Neural cell (in vitro differentiated cells): Measurements from ENCODE around the gene EPB41L2. TPM values are rescaled to one million over a fixed set of nuclear protein-coding genes. Genes with fewer than 3 reads are reported as not detected.

Source experiments
- H2AFZ ChIP-seq: fragments of 200-600, 300-800 bp; sonication (generic), shearing (Covaris generic); 2 replicates; pipeline ENCODE4 v1.6.0; 2014; ENCODE audit warnings: low read depth, mild to moderate bottlenecking, antibody characterized with exemption, low read length, moderate library complexity
- H3F3A ChIP-seq: fragments of 200-600 bp; shearing (Covaris generic); 2 replicates; pipeline ENCODE4 v1.6.1; 2016; ENCODE audit warnings: mild to moderate bottlenecking, moderate library complexity, mixed read lengths, antibody characterized with exemption, low read length; ENCODE audit not compliant: insufficient read depth, poor library complexity, severe bottlenecking
- H3K27ac ChIP-seq: fragments of 200-600, 300-800 bp; sonication (generic), shearing (Covaris generic); 2 replicates; pipeline ENCODE4 v1.5.1; 2014; ENCODE audit warnings: mild to moderate bottlenecking, low read length, moderate library complexity
- H3K27me3 ChIP-seq: fragments of 300-800, 200-600 bp; sonication (generic), shearing (Covaris generic); 2 replicates; pipeline ENCODE4 v1.6.0; 2014; ENCODE audit warnings: mild to moderate bottlenecking, low read depth, low read length, moderate library complexity; ENCODE audit not compliant: insufficient read depth
- H3K36me3 ChIP-seq: fragments of 300-800, 200-600 bp; sonication (generic), shearing (Covaris generic); 2 replicates; pipeline ENCODE4 v1.5.1; 2014; ENCODE audit warnings: mild to moderate bottlenecking, antibody characterized with exemption, low read length, moderate library complexity; ENCODE audit not compliant: insufficient read depth
- H3K4me2 ChIP-seq: fragments of 300-800, 200-600 bp; sonication (generic), shearing (Covaris generic); 2 replicates; pipeline ENCODE4 v1.6.0; 2014; ENCODE audit warnings: mild to moderate bottlenecking, low read length
- H3K4me3 ChIP-seq: fragments of 300-800, 200-600 bp; sonication (generic), shearing (Covaris generic); 2 replicates; pipeline ENCODE4 v1.5.1; 2014; ENCODE audit warnings: mild to moderate bottlenecking, low read length, moderate library complexity
- H3K79me2 ChIP-seq: fragments of 200-600 bp; shearing (Covaris generic); replicated peaks from 2 replicates; pipeline ENCODE4 v1.6.0; 2014; ENCODE audit warnings: mild to moderate bottlenecking, low read length, moderate library complexity; ENCODE audit not compliant: insufficient read depth
- H3K9ac ChIP-seq: fragments of 300-800, 200-600 bp; sonication (generic), shearing (Covaris generic); 2 replicates; pipeline ENCODE4 v1.6.1; 2016; ENCODE audit warnings: mild to moderate bottlenecking, low read length, mixed read lengths
- H3K9me2 ChIP-seq: fragments of 200-600 bp; shearing (Covaris generic); 2 replicates; pipeline ENCODE4 v1.6.1; 2016; ENCODE audit warnings: mild to moderate bottlenecking, low read length, mixed read lengths; ENCODE audit not compliant: insufficient read depth
- H3K9me3 ChIP-seq: fragments of 200-600, 300-800 bp; sonication (generic), shearing (Covaris generic); 2 replicates; pipeline ENCODE4 v1.6.1; 2016; ENCODE audit warnings: mild to moderate bottlenecking, mixed run types, low read length, moderate library complexity, mixed read lengths
- H4K20me1 ChIP-seq: fragments of 200-600 bp; shearing (Covaris generic); 2 replicates; pipeline ENCODE4 v1.6.1; 2016; ENCODE audit warnings: mild to moderate bottlenecking, mixed run types; ENCODE audit not compliant: insufficient read depth
- EP300 ChIP-seq: fragments of 450-650 bp; conservative IDR thresholded peaks from 2 replicates; pipeline ENCODE4 v1.6.1; 2014; ENCODE audit warnings: antibody characterized with exemption, mild to moderate bottlenecking, moderate library complexity; ENCODE audit not compliant: poor library complexity, severe bottlenecking
- EZH2 ChIP-seq: fragments of 200-600, 300-800 bp; shearing (Covaris generic), sonication (generic); IDR thresholded peaks from 2 replicates; pipeline ENCODE4 v1.6.1; 2014; ENCODE audit warnings: antibody characterized with exemption, low read length, borderline replicate concordance, mild to moderate bottlenecking; ENCODE audit not compliant: insufficient read depth, poor library complexity, severe bottlenecking
- MXI1 ChIP-seq: fragments of 450-650 bp; conservative IDR thresholded peaks from 2 replicates; pipeline ENCODE4 v1.6.1; 2014; ENCODE audit warnings: antibody characterized with exemption, mild to moderate bottlenecking; ENCODE audit not compliant: poor library complexity, severe bottlenecking
- POLR2AphosphoS5 ChIP-seq: IDR thresholded peaks from 2 replicates; pipeline ENCODE4 v1.6.1; 2012
- RAD21 ChIP-seq: fragments of 450-650 bp; conservative IDR thresholded peaks from 2 replicates; pipeline ENCODE4 v1.6.1; 2014; ENCODE audit warnings: antibody characterized with exemption, mild to moderate bottlenecking, moderate library complexity
- SMC3 ChIP-seq: fragments of 450-650 bp; conservative IDR thresholded peaks from 2 replicates; pipeline ENCODE4 v1.6.1; 2014; ENCODE audit warnings: antibody characterized with exemption, mild to moderate bottlenecking, moderate library complexity; ENCODE audit not compliant: poor library complexity
- TAF1 ChIP-seq: IDR thresholded peaks from 2 replicates; pipeline ENCODE4 v1.6.1; 2012; ENCODE audit warnings: low read depth
- polyA minus RNA-seq: library from RNA; depleted of rRNA, polyadenylated mRNA; stranded (reverse); fragments of >200 nt; gene quantifications from 2 replicates; pipeline ENCODE4 v1.2.3, GENCODE V29; 2014
- polyA plus RNA-seq: library from polyadenylated mRNA; depleted of rRNA; stranded (reverse); fragments of >200 nt; gene quantifications from 2 replicates; pipeline ENCODE4 v1.2.3, GENCODE V29; 2014
- TF ChIP-seq, protein P1 (sequence below): fragments of 450-650 bp; IDR thresholded peaks from 2 replicates; pipeline ENCODE4 v1.5.1; 2014; ENCODE audit warnings: antibody characterized with exemption, mild to moderate bottlenecking, moderate library complexity; ENCODE audit not compliant: poor library complexity, severe bottlenecking
- TF ChIP-seq, protein P2 (sequence below): IDR thresholded peaks from 2 replicates; pipeline ENCODE4 v1.6.1; 2012; ENCODE audit warnings: borderline replicate concordance

Gene EPB41L2
- polyA plus RNA-seq (13.5 and 28.0 TPM in 2 replicates), polyA minus RNA-seq (16.0 and 16.8 TPM in 2 replicates)

DNA sequence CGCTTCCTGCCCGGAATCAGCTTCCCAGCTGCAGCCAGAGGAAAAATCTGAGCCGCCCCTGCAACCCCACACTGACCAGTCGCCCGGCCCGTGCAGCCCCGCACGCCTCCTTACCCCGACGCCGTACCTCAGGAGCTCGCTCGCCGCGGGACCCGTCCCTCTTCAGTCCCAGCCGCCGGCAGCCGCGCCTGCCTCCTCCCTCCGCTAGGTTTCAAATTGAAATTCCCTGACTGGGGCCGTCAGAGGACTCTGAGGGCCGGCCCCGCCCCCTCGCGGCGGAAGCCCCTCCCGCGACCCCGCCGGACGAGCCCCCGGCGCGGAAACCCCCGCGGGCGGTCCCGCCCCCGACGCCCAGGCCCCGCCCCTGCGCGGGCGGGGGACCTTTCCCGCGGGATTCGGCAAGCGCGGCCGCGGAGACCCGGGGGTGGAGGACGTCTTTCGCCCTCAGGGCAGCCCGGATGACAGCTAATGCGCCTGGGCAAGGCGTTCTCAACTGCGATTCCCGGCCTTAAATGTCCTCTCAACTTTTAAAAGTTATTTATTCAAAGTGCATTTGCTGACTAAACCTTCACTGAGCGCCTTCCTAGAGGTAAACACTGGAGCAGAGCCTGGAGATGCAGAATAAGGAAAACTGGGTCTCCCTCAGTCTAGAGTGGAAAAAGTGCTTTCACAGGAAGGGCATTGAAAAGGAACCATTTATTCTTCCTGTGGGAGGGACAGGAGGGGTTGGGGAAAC is at the start of gene EPB41L2:
EPB41L2 (minus strand) TSS at position 218 of the 736 bp plus-strand sequence. CDS start 106,760 bp downstream, outside the sequence.
- H3K9me2 ChIP-seq = no peaks in the 10 kb centered on the region
- peak within 1 kb of the TSS; percentile 88 for H3K4me3 ChIP-seq
- peak within 1 kb of the TSS; percentile 64 for H3K9ac ChIP-seq
- no peaks in the 10 kb centered on the region for H3K9me3 ChIP-seq
- peaks cover 6% of the 10 kb centered on the region for H3K27me3 ChIP-seq
- no peaks in the 10 kb centered on the region for H3K79me2 ChIP-seq
- no peak within 1 kb of the TSS for H3K27ac ChIP-seq
- H3F3A ChIP-seq = no peaks in the 10 kb centered on the region
- H3K36me3 ChIP-seq = no peaks in the 10 kb centered on the region
- TF ChIP-seq SMC3 = no peak
- TF ChIP-seq MXI1 = no peak
- no peak for TF ChIP-seq EP300
- no peak for TF ChIP-seq RAD21
- TF ChIP-seq, protein P1, sequence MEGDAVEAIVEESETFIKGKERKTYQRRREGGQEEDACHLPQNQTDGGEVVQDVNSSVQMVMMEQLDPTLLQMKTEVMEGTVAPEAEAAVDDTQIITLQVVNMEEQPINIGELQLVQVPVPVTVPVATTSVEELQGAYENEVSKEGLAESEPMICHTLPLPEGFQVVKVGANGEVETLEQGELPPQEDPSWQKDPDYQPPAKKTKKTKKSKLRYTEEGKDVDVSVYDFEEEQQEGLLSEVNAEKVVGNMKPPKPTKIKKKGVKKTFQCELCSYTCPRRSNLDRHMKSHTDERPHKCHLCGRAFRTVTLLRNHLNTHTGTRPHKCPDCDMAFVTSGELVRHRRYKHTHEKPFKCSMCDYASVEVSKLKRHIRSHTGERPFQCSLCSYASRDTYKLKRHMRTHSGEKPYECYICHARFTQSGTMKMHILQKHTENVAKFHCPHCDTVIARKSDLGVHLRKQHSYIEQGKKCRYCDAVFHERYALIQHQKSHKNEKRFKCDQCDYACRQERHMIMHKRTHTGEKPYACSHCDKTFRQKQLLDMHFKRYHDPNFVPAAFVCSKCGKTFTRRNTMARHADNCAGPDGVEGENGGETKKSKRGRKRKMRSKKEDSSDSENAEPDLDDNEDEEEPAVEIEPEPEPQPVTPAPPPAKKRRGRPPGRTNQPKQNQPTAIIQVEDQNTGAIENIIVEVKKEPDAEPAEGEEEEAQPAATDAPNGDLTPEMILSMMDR = no peak
- H2AFZ ChIP-seq = peak within 1 kb of the TSS; percentile 36
- no peaks in the 10 kb centered on the region for H4K20me1 ChIP-seq
- H3K4me2 ChIP-seq = peak within 1 kb of the TSS; percentile 31

DNA sequence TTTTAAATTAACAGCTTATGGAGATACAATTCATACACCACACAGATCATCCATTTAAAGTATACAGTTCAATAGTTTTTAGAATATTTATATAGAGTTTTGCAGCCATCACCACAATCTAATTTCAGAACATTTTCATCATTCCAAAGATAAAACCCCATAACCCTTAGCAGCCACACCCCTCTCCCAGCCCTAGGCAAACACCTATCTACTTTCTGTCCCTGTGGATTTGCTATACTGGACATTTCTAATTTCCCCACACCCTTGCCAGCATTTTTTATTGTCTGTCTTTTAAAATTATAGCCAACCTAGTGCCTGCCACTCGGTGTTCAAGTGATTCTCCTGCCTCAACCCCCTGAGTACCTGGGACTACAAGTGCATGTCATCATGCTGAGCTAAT is 49.2 kb upstream of the EPB41L2 start:
- H4K20me1 ChIP-seq = no peaks in the 10 kb centered on the region
- H3K36me3 ChIP-seq = no peaks in the 10 kb centered on the region
- H3F3A ChIP-seq = no peaks in the 10 kb centered on the region
- H3K9me3 ChIP-seq = no peaks in the 10 kb centered on the region
- no peaks in the 10 kb centered on the region for H3K9me2 ChIP-seq
- H3K27me3 ChIP-seq = no peaks in the 10 kb centered on the region
- no peak overlapping the region for H2AFZ ChIP-seq
- no peak overlapping the region for H3K27ac ChIP-seq
- TF ChIP-seq POLR2AphosphoS5 (no peak), SMC3 (no peak), EZH2 (no peak), MXI1 (no peak), TAF1 (no peak), RAD21 (no peak), EP300 (no peak)
- TF ChIP-seq, protein P2, sequence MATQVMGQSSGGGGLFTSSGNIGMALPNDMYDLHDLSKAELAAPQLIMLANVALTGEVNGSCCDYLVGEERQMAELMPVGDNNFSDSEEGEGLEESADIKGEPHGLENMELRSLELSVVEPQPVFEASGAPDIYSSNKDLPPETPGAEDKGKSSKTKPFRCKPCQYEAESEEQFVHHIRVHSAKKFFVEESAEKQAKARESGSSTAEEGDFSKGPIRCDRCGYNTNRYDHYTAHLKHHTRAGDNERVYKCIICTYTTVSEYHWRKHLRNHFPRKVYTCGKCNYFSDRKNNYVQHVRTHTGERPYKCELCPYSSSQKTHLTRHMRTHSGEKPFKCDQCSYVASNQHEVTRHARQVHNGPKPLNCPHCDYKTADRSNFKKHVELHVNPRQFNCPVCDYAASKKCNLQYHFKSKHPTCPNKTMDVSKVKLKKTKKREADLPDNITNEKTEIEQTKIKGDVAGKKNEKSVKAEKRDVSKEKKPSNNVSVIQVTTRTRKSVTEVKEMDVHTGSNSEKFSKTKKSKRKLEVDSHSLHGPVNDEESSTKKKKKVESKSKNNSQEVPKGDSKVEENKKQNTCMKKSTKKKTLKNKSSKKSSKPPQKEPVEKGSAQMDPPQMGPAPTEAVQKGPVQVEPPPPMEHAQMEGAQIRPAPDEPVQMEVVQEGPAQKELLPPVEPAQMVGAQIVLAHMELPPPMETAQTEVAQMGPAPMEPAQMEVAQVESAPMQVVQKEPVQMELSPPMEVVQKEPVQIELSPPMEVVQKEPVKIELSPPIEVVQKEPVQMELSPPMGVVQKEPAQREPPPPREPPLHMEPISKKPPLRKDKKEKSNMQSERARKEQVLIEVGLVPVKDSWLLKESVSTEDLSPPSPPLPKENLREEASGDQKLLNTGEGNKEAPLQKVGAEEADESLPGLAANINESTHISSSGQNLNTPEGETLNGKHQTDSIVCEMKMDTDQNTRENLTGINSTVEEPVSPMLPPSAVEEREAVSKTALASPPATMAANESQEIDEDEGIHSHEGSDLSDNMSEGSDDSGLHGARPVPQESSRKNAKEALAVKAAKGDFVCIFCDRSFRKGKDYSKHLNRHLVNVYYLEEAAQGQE = no peak
- TF ChIP-seq, protein P1 = no peak
- H3K4me2 ChIP-seq = no peak overlapping the region
- H3K9ac ChIP-seq = no peak overlapping the region
- H3K4me3 ChIP-seq = no peak overlapping the region
- H3K79me2 ChIP-seq = no peaks in the 10 kb centered on the region
